HCT116 (cell line): ENCODE results near the gene PACRG. TPM values are rescaled to one million over a fixed set of nuclear protein-coding genes. Genes with fewer than 3 reads are reported as not detected.

Source experiments
- ATAC-seq: fragments of 200-7000 bp; cut with Tn5 transposase; 2 replicates; pipeline ENCODE4 v1.9.1; 2020; ENCODE audit warnings: mild to moderate bottlenecking, moderate library complexity
- BruUV-seq: library from RNA; stranded (reverse); fragments of 400-500 nt; replicated peaks from 2 replicates; lab custom pipeline; 2021; lab: Mats Ljungman, UMichigan
- CTCF ChIA-PET: fragments of 300-600 bp; sonication (Branson Sonifier 250); formaldehyde crosslinking; loops from one replicate; lab custom pipeline; 2021; ENCODE audit warnings: antibody characterized with exemption; lab: Charles Lee
- POLR2A ChIA-PET: fragments of 300-600, 350-600 bp; sonication (Branson Sonifier 250); formaldehyde crosslinking; loops from one replicate; lab custom pipeline; 2021; ENCODE audit warnings: antibody characterized with exemption; lab: Charles Lee
- RAD21 ChIA-PET, 2 experiments: fragments of 300-600 bp; sonication (Branson Sonifier 250); formaldehyde crosslinking; loops; one replicate each; lab custom pipeline; 2023; ENCODE audit warnings: low total read pairs in 2 of 2; ENCODE audit not compliant: uncharacterized antibody in 2 of 2, unreplicated experiment in 2 of 2, low non-redundant PET in 1 of 2; lab: Charles Lee
- DNase-seq: peaks from one replicate; pipeline ENCODE4 v3.0.0-alpha.2; 2010; ENCODE audit warnings: low read depth, low spot score
- H2AFZ ChIP-seq: fragments of 200-600 bp; shearing (Covaris generic), sonication (generic); 2 replicates; pipeline ENCODE4 v1.6.1; 2017; ENCODE audit warnings: low read depth, mixed run types, mixed read lengths, antibody characterized with exemption, low read length; ENCODE audit not compliant: poor library complexity, severe bottlenecking
- H3K27ac ChIP-seq: 2 replicates; pipeline ENCODE4 v1.5.1; 2012; ENCODE audit warnings: low read depth, low read length
- H3K27me3 ChIP-seq: fragments of 200-600 bp; sonication (generic); 2 replicates; pipeline ENCODE4 v1.6.1; 2016; ENCODE audit warnings: mixed run types, low read length, mixed read lengths; ENCODE audit not compliant: insufficient read depth
- H3K36me3 ChIP-seq, 2 experiments: fragments of 200-500 bp in 1 of 2; fragments of 200-600 bp in 1 of 2; sonication (Bioruptor generic) in 1 of 2; sonication (generic) in 1 of 2; 2 replicates each; pipeline versions ENCODE4 v1.5.1 to v1.6.1; 2014 to 2016; ENCODE audit warnings: low read length in 2 of 2, inconsistent platforms in 1 of 2, mixed read lengths in 1 of 2, mixed run types in 1 of 2; ENCODE audit not compliant: insufficient read depth in 2 of 2, control insufficient read depth in 1 of 2
- H3K4me1 ChIP-seq, 2 experiments: fragments of 200-600 bp in 1 of 2; sonication (generic) in 1 of 2; 2 replicates each; pipeline versions ENCODE4 v1.5.1 to v1.6.1; 2012 to 2017; ENCODE audit warnings: low read length in 2 of 2, inconsistent platforms in 1 of 2, mild to moderate bottlenecking in 1 of 2, mixed read lengths in 1 of 2, mixed run types in 1 of 2, moderate library complexity in 1 of 2; ENCODE audit not compliant: insufficient read depth in 2 of 2, control insufficient read depth in 1 of 2
- H3K4me2 ChIP-seq: fragments of 200-600 bp; sonication (generic); 2 replicates; pipeline ENCODE4 v1.6.1; 2017; ENCODE audit warnings: mixed run types, low read length, mixed read lengths
- H3K4me3 ChIP-seq, 2 experiments: fragments of 200-600 bp in 1 of 2; sonication (generic) in 1 of 2; replicated peaks in 1 of 2; 2 replicates each; pipeline ENCODE4 v1.5.1; 2011 to 2016; ENCODE audit warnings: low read length in 2 of 2, control low read depth in 1 of 2, low read depth in 1 of 2, mild to moderate bottlenecking in 1 of 2, mixed read lengths in 1 of 2, mixed run types in 1 of 2
- H3K79me2 ChIP-seq: fragments of 200-600 bp; sonication (generic); 2 replicates; pipeline ENCODE4 v1.6.1; 2017; ENCODE audit warnings: mild to moderate bottlenecking, mixed run types, low read length, moderate library complexity, mixed read lengths; ENCODE audit not compliant: insufficient read depth
- H3K9ac ChIP-seq: fragments of 200-600 bp; sonication (generic); 2 replicates; pipeline ENCODE4 v1.6.1; 2016; ENCODE audit warnings: low read length, mixed read lengths
- H3K9me2 ChIP-seq: fragments of 200-600 bp; sonication (generic), shearing (Covaris generic); 2 replicates; pipeline ENCODE4 v1.6.1; 2017; ENCODE audit warnings: mixed run types, mild to moderate bottlenecking, moderate library complexity; ENCODE audit not compliant: insufficient read depth
- H3K9me3 ChIP-seq, 2 experiments: fragments of 200-500 bp in 1 of 2; fragments of 200-600 bp in 1 of 2; sonication (Bioruptor generic) in 1 of 2; sonication (generic) in 1 of 2; 2 replicates each; pipeline ENCODE4 v1.6.1; 2014 to 2017; ENCODE audit warnings: low read length in 2 of 2, mixed read lengths in 2 of 2, inconsistent platforms in 1 of 2, low read depth in 1 of 2, mild to moderate bottlenecking in 1 of 2, mixed run types in 1 of 2, moderate library complexity in 1 of 2; ENCODE audit not compliant: control insufficient read depth in 1 of 2, insufficient read depth in 1 of 2
- H4K20me1 ChIP-seq: fragments of 200-600 bp; sonication (generic), shearing (Covaris generic); 2 replicates; pipeline ENCODE4 v1.6.1; 2017; ENCODE audit warnings: mixed run types, mild to moderate bottlenecking, moderate library complexity; ENCODE audit not compliant: insufficient read depth
- ATF3 ChIP-seq: IDR thresholded peaks from 2 replicates; pipeline ENCODE4 v1.6.1; 2012
- CEBPB ChIP-seq: IDR thresholded peaks from 2 replicates; pipeline ENCODE4 v1.6.1; 2012; ENCODE audit warnings: low read depth
- ELF1 ChIP-seq: IDR thresholded peaks from 2 replicates; pipeline ENCODE4 v1.6.1; 2012; ENCODE audit warnings: low read depth, borderline replicate concordance
- EZH2 ChIP-seq: fragments of 200-600 bp; sonication (generic); IDR thresholded peaks from 2 replicates; pipeline ENCODE4 v1.6.1; 2017; ENCODE audit warnings: antibody characterized with exemption, mixed run types
- JUND ChIP-seq: IDR thresholded peaks from 2 replicates; pipeline ENCODE4 v1.6.1; 2012
- POLR2A ChIP-seq: IDR thresholded peaks from 2 replicates; pipeline ENCODE4 v1.7.0; 2011; ENCODE audit warnings: borderline replicate concordance; ENCODE audit not compliant: insufficient read depth, insufficient read length; ENCODE audit errors: extremely low read depth
- RAD21 ChIP-seq: IDR thresholded peaks from 2 replicates; pipeline ENCODE4 v1.6.1; 2012; ENCODE audit warnings: low read depth, mild to moderate bottlenecking
- REST ChIP-seq: IDR thresholded peaks from 2 replicates; pipeline ENCODE4 v1.6.1; 2012; ENCODE audit warnings: low read depth
- SIN3A ChIP-seq: IDR thresholded peaks from 2 replicates; pipeline ENCODE4 v1.6.1; 2012; ENCODE audit warnings: low read depth
- intact Hi-C: fragments of 100-400 bp; cut with micrococcal nuclease; formaldehyde crosslinking; loops from 2 replicates; pipeline ENCODE4 v1.10.0; 2022
- total RNA-seq: library from RNA; stranded (reverse); gene quantifications from one replicate; pipeline ENCODE4 v1.2.1, GENCODE V29; 2021; ENCODE audit not compliant: unreplicated experiment
- TF ChIP-seq, protein P1 (sequence below), 3 experiments: fragments of 200-600 bp in 1 of 3; sonication (generic) in 1 of 3; IDR thresholded peaks in 2 of 3; conservative IDR thresholded peaks in 1 of 3; 2 replicates each; pipeline ENCODE4 v1.5.1; 2012 to 2017; ENCODE audit warnings: low read depth in 2 of 3, low read length in 2 of 3, antibody characterized with exemption in 1 of 3, borderline replicate concordance in 1 of 3, control low read depth in 1 of 3, mild to moderate bottlenecking in 1 of 3, mixed read lengths in 1 of 3, mixed run types in 1 of 3, moderate library complexity in 1 of 3; ENCODE audit not compliant: insufficient read depth in 1 of 3
- TF ChIP-seq, protein P2 (sequence below): IDR thresholded peaks from 2 replicates; pipeline ENCODE4 v1.6.1; 2012

PACRG gene
- total RNA-seq, 1 experiment from 2014 or later: 0.71 TPM

GRCh38 chr6:163133691-163134090 lies 405.9 kb downstream of the PACRG start (continued):
- TF ChIP-seq REST (no peak), EZH2 (no peak), SIN3A (no peak), CEBPB (no peak)
- TF ChIP-seq, protein P1, sequence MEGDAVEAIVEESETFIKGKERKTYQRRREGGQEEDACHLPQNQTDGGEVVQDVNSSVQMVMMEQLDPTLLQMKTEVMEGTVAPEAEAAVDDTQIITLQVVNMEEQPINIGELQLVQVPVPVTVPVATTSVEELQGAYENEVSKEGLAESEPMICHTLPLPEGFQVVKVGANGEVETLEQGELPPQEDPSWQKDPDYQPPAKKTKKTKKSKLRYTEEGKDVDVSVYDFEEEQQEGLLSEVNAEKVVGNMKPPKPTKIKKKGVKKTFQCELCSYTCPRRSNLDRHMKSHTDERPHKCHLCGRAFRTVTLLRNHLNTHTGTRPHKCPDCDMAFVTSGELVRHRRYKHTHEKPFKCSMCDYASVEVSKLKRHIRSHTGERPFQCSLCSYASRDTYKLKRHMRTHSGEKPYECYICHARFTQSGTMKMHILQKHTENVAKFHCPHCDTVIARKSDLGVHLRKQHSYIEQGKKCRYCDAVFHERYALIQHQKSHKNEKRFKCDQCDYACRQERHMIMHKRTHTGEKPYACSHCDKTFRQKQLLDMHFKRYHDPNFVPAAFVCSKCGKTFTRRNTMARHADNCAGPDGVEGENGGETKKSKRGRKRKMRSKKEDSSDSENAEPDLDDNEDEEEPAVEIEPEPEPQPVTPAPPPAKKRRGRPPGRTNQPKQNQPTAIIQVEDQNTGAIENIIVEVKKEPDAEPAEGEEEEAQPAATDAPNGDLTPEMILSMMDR (IDR thresholded peaks at IDR 0.05 in 2 of 3, conservative IDR thresholded peaks at IDR 0.05 in 1 of 3; ENCODE audit: borderline replicate concordance in 1 of 3, insufficient read depth in 1 of 3, low read depth in 2 of 3, low read length in 2 of 3): no peak

DNA sequence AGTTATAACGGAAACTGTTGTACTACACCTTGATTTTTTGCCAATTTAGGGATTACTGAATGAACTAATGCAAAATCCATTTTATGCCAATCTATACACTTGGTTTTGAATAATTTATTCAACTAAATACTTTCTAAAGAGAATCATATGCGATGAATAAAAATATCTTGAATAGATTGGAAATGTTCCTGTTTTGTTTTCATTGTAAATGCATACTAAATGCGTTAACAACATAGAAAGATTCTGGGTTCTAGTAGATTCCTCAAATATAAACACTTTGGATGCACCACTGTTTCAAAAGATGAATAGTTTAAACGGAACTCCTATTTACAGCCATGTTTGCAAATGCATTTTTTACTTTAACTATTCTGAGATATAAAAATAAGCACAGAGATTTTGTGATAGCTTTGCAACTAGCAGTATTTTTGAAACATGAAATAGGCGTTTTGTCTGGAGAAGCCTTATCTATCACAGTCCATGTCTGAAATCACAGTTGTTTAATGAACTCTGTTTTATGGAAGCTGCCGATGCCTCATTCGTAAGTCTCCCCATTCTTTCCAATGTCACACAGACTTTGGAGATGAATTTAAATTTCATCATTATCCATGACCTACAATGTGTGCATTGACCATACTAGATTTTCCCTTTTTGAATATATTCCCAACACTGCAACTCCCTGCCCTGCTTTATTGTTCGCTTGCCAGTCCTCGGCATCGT lies 409.1 kb downstream of the PACRG start:
- BruUV-seq: no TSS peak
- TF ChIP-seq CEBPB (no peak), RAD21 (no peak), ATF3 (no peak), ELF1 (no peak), JUND (no peak), SIN3A (no peak), EZH2 (no peak), POLR2A (no peak), REST (no peak)
- TF ChIP-seq, protein P2, sequence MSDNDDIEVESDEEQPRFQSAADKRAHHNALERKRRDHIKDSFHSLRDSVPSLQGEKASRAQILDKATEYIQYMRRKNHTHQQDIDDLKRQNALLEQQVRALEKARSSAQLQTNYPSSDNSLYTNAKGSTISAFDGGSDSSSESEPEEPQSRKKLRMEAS: no peak

More for the DNA sequence above, 409.1 kb downstream of the PACRG start:
- Histone ChIP-seq H3K36me3 (no peaks in the 10 kb centered on the region), H3K4me1 (no peaks in the 10 kb centered on the region), H2AFZ (no peak overlapping the region), H3K4me3 (no peak overlapping the region), H4K20me1 (no peaks in the 10 kb centered on the region), H3K4me2 (no peak overlapping the region), H3K79me2 (no peaks in the 10 kb centered on the region), H3K27me3 (no peaks in the 10 kb centered on the region), H3K9me3 (peaks cover 0 to 3% of the 10 kb centered on the region in 2 experiments; a peak in 1 of 4 replicates), H3K9me2 (no peaks in the 10 kb centered on the region), H3K27ac (no peak overlapping the region), H3K9ac (no peak overlapping the region)
- ATAC-seq: no peak
- DNase-seq: no peak
- ChIA-PET POLR2A (no interaction called here), RAD21 (no interaction called here), CTCF (no interaction called here)
- intact Hi-C loops: no loop called here
